Skin epidermis (tissue), 12 donors: ENCODE data around the gene PROC.

Experiments
- H3K27ac ChIP-seq, 21 experiments: fragments of 200-600 bp; sonication (generic) in 11 of 21; one replicate each; pipeline ENCODE4 v1.5.0; 2020; ENCODE audit warnings: mild to moderate bottlenecking in 3 of 21, inconsistent platforms in 2 of 21, moderate library complexity in 2 of 21
- H3K4me3 ChIP-seq, 7 experiments: fragments of 200-600 bp; sonication (generic) in 2 of 7; one replicate each; pipeline ENCODE4 v1.5.0; 2020; ENCODE audit warnings: inconsistent platforms in 2 of 7, mild to moderate bottlenecking in 2 of 7, moderate library complexity in 1 of 7

The PROC gene

GRCh38 chr2:127411653-127412369 is 6.4 kb upstream of the PROC start:
- Histone ChIP-seq H3K4me3 (no peak overlapping the region), H3K27ac (peak overlapping the region in 13 of 21 experiments; percentile 4 to 84 (median 56))

- Histone ChIP-seq H3K4me3 (no peak overlapping the region), H3K27ac (peak overlapping the region in 4 of 21 experiments; percentile 0 to 56 (median 46))
Measured at GRCh38 chr2:127413200-127413599, 5.0 kb upstream of the PROC start.

GRCh38 chr2:127413782-127414637 is 4.2 kb upstream of the PROC start:
- no peak overlapping the region for H3K4me3 ChIP-seq
- peak overlapping the region in 6 of 21 experiments; percentile 0 to 56 (median 35) for H3K27ac ChIP-seq

DNA sequence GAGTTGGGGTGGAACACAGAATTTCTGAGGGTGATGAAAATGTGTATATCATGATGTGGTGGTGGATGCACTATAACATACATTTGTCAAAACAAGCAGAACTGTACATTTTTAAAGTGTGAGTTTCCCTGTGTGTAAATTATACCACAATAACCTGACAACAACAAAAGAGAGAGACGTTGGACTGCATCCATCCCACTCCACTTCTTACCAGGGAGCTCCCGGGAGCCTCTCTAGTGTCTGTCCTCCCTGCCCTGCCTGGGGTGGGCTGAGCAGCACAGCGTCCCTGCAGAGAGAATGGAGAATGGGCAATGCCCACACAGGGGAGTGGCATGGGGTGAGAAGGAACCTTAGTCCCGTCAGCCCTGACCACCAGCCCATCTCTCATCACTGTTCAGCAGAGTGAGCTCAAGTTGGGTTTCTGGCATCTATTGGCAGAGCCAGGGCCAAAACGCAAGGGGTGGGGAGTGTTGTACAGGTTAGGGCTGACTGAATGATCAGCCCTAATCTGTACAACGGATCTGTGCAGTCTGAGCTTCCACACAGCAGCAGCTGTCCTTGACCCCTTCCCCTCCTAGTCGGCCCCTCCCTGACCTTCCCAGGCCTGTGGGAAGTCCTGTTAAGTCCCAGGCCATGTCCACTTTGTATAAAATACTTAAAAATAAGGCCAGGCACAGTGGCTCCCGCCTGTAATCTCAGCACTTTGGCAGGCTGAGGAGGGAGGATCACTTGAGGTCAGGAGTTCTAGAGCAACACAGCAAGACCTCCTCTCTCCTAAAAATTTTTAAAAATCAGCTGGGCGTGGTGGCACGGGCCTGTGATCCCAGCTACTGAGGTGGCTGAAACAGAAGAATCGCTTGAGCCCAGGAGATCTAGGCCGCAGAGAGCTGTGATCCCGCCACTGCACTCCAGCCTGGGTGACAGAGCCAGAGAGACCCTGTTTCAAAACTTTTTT is 3.3 kb upstream of the PROC start:
- Histone ChIP-seq H3K4me3 (no peak overlapping the region), H3K27ac (peak overlapping the region in 4 of 21 experiments; percentile 36 to 74 (median 60))

GRCh38 chr2:127415593-127416505 is 2.4 kb upstream of the PROC start:
- peak overlapping the region in 13 of 21 experiments; percentile 6 to 74 (median 47) for H3K27ac ChIP-seq
- H3K4me3 ChIP-seq: peak overlapping the region; percentile 24 to 44 (median 37)

DNA sequence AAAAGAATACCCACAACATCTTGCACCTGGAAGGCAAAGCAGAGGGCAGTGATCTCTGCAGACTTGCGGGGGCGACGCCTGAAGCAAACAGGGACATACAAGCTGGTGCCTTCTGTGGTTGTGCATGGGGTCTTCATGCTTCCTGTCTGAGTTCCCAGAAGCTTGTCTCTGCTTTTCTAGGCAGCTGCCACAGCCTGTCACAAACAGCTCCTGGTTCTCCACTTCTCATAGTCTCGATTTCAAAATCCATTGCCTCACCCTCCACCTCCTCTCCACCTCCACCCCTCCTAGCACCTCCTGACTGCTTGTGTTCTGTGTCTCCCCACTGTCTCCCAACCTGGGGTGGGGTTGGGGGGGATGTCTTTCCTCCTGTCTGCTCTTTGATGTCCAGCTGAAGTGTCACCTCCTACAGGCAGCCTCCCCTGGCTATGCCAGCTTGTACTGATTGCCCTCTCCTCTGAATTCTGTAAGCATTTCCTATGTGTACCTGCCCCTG is 1.7 kb upstream of the PROC start:
- Histone ChIP-seq H3K27ac (peak overlapping the region in 8 of 21 experiments; percentile 18 to 74 (median 48)), H3K4me3 (peak overlapping the region; percentile 24 to 44 (median 37))

DNA sequence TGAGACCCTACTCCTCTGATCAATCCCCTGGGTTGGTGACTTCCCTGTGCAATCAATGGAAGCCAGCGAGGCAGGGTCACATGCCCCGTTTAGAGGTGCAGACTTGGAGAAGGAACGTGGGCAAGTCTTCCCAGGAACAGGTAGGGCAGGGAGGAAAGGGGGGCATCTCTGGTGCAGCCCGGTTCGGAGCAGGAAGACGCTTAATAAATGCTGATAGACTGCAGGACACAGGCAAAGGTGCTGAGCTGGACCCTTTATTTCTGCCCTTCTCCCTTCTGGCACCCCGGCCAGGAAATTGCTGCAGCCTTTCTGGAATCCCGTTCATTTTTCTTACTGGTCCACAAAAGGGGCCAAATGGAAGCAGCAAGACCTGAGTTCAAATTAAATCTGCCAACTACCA is 821 bp upstream of the PROC start:
- H3K27ac ChIP-seq: no peak overlapping the region
- H3K4me3 ChIP-seq: no peak overlapping the region

DNA sequence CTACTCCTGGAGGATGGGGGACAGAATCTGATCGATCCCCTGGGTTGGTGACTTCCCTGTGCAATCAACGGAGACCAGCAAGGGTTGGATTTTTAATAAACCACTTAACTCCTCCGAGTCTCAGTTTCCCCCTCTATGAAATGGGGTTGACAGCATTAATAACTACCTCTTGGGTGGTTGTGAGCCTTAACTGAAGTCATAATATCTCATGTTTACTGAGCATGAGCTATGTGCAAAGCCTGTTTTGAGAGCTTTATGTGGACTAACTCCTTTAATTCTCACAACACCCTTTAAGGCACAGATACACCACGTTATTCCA is 844 bp downstream of the PROC start:
- H3K27ac ChIP-seq: no peak overlapping the region
- H3K4me3 ChIP-seq: no peak overlapping the region

GRCh38 chr2:127419448-127420038 is 1.3 kb downstream of the PROC start:
- H3K27ac ChIP-seq: no peak overlapping the region
- H3K4me3 ChIP-seq: no peak overlapping the region

GRCh38 chr2:127420039-127420864 is 2.0 kb downstream of the PROC start:
- Histone ChIP-seq H3K27ac (no peak overlapping the region), H3K4me3 (no peak overlapping the region)

GRCh38 chr2:127421116-127421800 is 3.0 kb downstream of the PROC start:
- H3K4me3 ChIP-seq: no peak overlapping the region
- no peak overlapping the region for H3K27ac ChIP-seq

DNA sequence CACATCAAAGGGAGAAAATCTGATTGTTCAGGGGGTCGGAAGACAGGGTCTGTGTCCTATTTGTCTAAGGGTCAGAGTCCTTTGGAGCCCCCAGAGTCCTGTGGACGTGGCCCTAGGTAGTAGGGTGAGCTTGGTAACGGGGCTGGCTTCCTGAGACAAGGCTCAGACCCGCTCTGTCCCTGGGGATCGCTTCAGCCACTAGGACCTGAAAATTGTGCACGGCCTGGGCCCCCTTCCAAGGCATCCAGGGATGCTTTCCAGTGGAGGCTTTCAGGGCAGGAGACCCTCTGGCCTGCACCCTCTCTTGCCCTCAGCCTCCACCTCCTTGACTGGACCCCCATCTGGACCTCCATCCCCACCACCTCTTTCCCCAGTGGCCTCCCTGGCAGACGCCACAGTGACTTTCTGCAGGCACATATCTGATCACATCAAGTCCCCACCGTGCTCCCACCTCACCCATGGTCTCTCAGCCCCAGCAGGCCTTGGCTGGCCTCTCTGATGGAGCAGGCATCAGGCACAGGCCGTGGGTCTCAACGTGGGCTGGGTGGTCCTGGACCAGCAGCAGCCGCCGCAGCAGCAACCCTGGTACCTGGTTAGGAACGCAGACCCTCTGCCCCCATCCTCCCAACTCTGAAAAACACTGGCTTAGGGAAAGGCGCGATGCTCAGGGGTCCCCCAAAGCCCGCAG is 3.8 kb downstream of the PROC start:
- H3K27ac ChIP-seq: no peak overlapping the region
- no peak overlapping the region for H3K4me3 ChIP-seq

- peak overlapping the region in 1 of 21 experiments; percentile 16 for H3K27ac ChIP-seq
- peak overlapping the region; percentile 8 to 45 (median 32) for H3K4me3 ChIP-seq
Measured at GRCh38 chr2:127422559-127423477, 4.6 kb downstream of the PROC start.

DNA sequence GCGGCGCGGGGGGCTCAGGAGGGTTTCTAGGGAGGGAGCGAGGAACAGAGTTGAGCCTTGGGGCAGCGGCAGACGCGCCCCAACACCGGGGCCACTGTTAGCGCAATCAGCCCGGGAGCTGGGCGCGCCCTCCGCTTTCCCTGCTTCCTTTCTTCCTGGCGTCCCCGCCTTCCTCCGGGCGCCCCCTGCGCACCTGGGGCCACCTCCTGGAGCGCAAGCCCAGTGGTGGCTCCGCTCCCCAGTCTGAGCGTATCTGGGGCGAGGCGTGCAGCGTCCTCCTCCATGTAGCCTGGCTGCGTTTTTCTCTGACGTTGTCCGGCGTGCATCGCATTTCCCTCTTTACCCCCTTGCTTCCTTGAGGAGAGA is 5.2 kb downstream of the PROC start:
- Histone ChIP-seq H3K27ac (peak overlapping the region in 1 of 21 experiments; percentile 16), H3K4me3 (peak overlapping the region; percentile 8 to 45 (median 32))

DNA sequence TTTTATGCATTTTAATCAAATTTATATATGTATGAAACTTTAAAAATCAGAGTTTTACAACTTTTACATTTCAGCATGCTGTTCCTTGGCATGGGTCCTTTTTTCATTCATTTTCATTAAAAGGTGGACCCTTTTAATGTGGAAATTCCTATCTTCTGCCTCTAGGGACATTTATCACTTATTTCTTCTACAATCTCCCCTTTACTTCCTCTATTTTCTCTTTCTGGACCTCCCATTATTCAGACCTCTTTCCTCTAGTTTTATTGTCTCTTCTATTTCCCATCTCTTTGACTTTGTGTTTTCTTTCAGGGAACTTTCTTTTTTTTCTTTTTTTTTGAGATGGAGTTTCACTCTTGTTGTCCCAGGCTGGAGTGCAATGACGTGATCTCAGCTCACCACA is 5.7 kb downstream of the PROC start:
- Histone ChIP-seq H3K27ac (no peak overlapping the region), H3K4me3 (peak overlapping the region in 4 of 7 experiments; percentile 13 to 45 (median 36))
